Lower lobe of right lung (tissue), 2 donors: ENCODE data around the gene ASB4. TPM values are rescaled to one million over a fixed set of nuclear protein-coding genes. Genes with fewer than 3 reads are reported as not detected.

Experiments
- ATAC-seq, 2 donors: fragments of 200-7000 bp; cut with Tn5 transposase; one replicate each; pipeline ENCODE4 v1.9.1; 2020 to 2022; ENCODE audit warnings: mild to moderate bottlenecking in 2 of 2, moderate library complexity in 2 of 2
- DNase-seq: peaks from one replicate; pipeline ENCODE4 v3.0.0-alpha.2; 2020
- H3K27ac ChIP-seq: fragments of 200-600 bp; one replicate; pipeline ENCODE4 v1.8.0; 2022
- H3K27me3 ChIP-seq: fragments of 200-600 bp; one replicate; pipeline ENCODE4 v1.8.0; 2022; ENCODE audit warnings: low read depth
- H3K36me3 ChIP-seq: fragments of 200-600 bp; one replicate; pipeline ENCODE4 v1.8.0; 2022; ENCODE audit warnings: mild to moderate bottlenecking
- H3K4me1 ChIP-seq: fragments of 200-600 bp; one replicate; pipeline ENCODE4 v1.8.0; 2022
- H3K4me3 ChIP-seq: fragments of 200-600 bp; one replicate; pipeline ENCODE4 v1.8.0; 2022; ENCODE audit warnings: mild to moderate bottlenecking
- H3K9me3 ChIP-seq: fragments of 200-600 bp; one replicate; pipeline ENCODE4 v1.8.0; 2022
- CTCF ChIP-seq: fragments of 200-600 bp; IDR thresholded peaks from one replicate; pipeline ENCODE4 v1.8.0; 2022; ENCODE audit warnings: antibody characterized with exemption, mild to moderate bottlenecking
- intact Hi-C: fragments of 100-400 bp; cut with DNase I; formaldehyde crosslinking; loops from one replicate; pipeline ENCODE4 v1.11.0; 2022
- total RNA-seq: library from RNA; stranded (reverse); fragmentation: NEBNext Ultra II Directional; extraction: Animal tissue kit (Norgen Biotek cat#: 25700); gene quantifications from one replicate; pipeline ENCODE4 v1.2.1, GENCODE V29; 2021
- donor health status: DM: no; HTN: yes; CAD: no; lungs with severe emphysema.

Gene ASB4
- total RNA-seq, 1 donor from 2014 or later, result 0.50 TPM

- TF ChIP-seq CTCF, result no peak
These were observed 4.2 kb upstream of the ASB4 start for GRCh38 chr7:95481271-95482165.

GRCh38 chr7:95482424-95482823, 3.3 kb upstream of the ASB4 start:
- no peak overlapping the region for H3K4me3 ChIP-seq
- DNase-seq (no peak), ATAC-seq (no peak)
- H3K27me3 ChIP-seq, result no peaks in the 10 kb centered on the region
- no peak overlapping the region for H3K27ac ChIP-seq
- H3K9me3 ChIP-seq, result no peaks in the 10 kb centered on the region
- H3K4me1 ChIP-seq, result peaks cover 9% of the 10 kb centered on the region
- H3K36me3 ChIP-seq, result no peaks in the 10 kb centered on the region
- no peak for TF ChIP-seq CTCF
- intact Hi-C loops, result no loop called here

More at GRCh38 chr7:95481271-95482165, 4.2 kb upstream of the ASB4 start:
- H3K4me1 ChIP-seq, result peaks cover 11% of the 10 kb centered on the region
- H3K4me3 ChIP-seq, result no peak overlapping the region
- no peaks in the 10 kb centered on the region for H3K27me3 ChIP-seq
- no peak overlapping the region for H3K27ac ChIP-seq
- no peak for DNase-seq
- no peaks in the 10 kb centered on the region for H3K9me3 ChIP-seq
- H3K36me3 ChIP-seq, result no peaks in the 10 kb centered on the region
- intact Hi-C loops, result no loop called here
- no peak for ATAC-seq

GRCh38 chr7:95490231-95490762, 4.6 kb downstream of the ASB4 start:
- intact Hi-C loops, result no loop called here
- DNase-seq (no peak), ATAC-seq (no peak)
- H3K36me3 ChIP-seq, result no peaks in the 10 kb centered on the region
- H3K27ac ChIP-seq, result no peak overlapping the region
- H3K9me3 ChIP-seq, result no peaks in the 10 kb centered on the region
- no peak for TF ChIP-seq CTCF
- no peaks in the 10 kb centered on the region for H3K4me1 ChIP-seq
- H3K4me3 ChIP-seq, result no peak overlapping the region
- no peaks in the 10 kb centered on the region for H3K27me3 ChIP-seq

- Histone ChIP-seq H3K4me3 (no peak overlapping the region), H3K9me3 (no peaks in the 10 kb centered on the region), H3K4me1 (no peaks in the 10 kb centered on the region), H3K36me3 (no peaks in the 10 kb centered on the region), H3K27ac (no peak overlapping the region), H3K27me3 (no peaks in the 10 kb centered on the region)
- intact Hi-C loops, result no loop called here
- ATAC-seq (no peak), DNase-seq (no peak)
- no peak for TF ChIP-seq CTCF
These were observed 5.5 kb downstream of the ASB4 start for GRCh38 chr7:95491201-95491600.

GRCh38 chr7:95491634-95492314, 6.0 kb downstream of the ASB4 start:
- Histone ChIP-seq H3K27me3 (no peaks in the 10 kb centered on the region), H3K4me1 (no peaks in the 10 kb centered on the region), H3K9me3 (no peaks in the 10 kb centered on the region), H3K36me3 (no peaks in the 10 kb centered on the region), H3K4me3 (no peak overlapping the region), H3K27ac (no peak overlapping the region)
- intact Hi-C loops, result no loop called here
- TF ChIP-seq CTCF, result no peak
- DNase-seq, result no peak
- ATAC-seq, result peak in 1 of 2 donors; percentile 62
